ENCODE measurements around the gene EFCAB11.

GRCh38 chr14:89990218-89990617, 35.7 kb upstream of the EFCAB11 start:
- TF ChIP-seq CTCF (IDR thresholded peaks at IDR 0.05) (no peak), POLR2A (IDR thresholded peaks at IDR 0.05) (no peak)
